Body of pancreas (tissue), 4 donors: Measurements from ENCODE around the gene PCDH9.

Experiments used
- CTCF ChIP-seq, 7 experiments: fragments of 450-650 bp in 4 of 7; fragments of 200-600 bp in 3 of 7; sonication (generic) in 3 of 7; IDR thresholded peaks; one replicate each; pipeline ENCODE4 v1.5.1; 2016 to 2019; ENCODE audit warnings: antibody characterized with exemption in 7 of 7
- POLR2A ChIP-seq, 3 donors: fragments of 450-650 bp; IDR thresholded peaks; one replicate each; pipeline ENCODE4 v1.6.1; 2016; ENCODE audit warnings: antibody characterized with exemption in 3 of 3, mild to moderate bottlenecking in 2 of 3

GRCh38 chr13:66508153-66508909 is 721.8 kb downstream of the PCDH9 start:
- TF ChIP-seq CTCF (IDR thresholded peaks at IDR 0.05) (no peak), POLR2A (IDR thresholded peaks at IDR 0.05) (no peak)
